Stimulated activated memory B cell treated with anti-CD40 and anti-IgM and Interleukin-4, amounts not matched to agents 10 μg/mL and 1 μg/mL and 100 μg/mL, for 72 hours (primary cell): ENCODE data around the gene ROS1.
"Not testable (repeated sequence)": the region's sequence is repeated elsewhere in the genome, so short reads cannot be mapped to it uniquely, and the experiment has no call there.

Experiments used
- ATAC-seq: fragments of 150-1000 bp; cut with Tn5 transposase; 2 replicates; pipeline ENCODE4 v1.10.0; 2021
- H3K27ac Mint-ChIP-seq: one replicate; pipeline ENCODE4 v1.8.0; 2022; ENCODE audit warnings: mild to moderate bottlenecking, mixed read lengths
- H3K27me3 Mint-ChIP-seq: one replicate; pipeline ENCODE4 v1.8.0; 2022; ENCODE audit warnings: mixed read lengths
- H3K36me3 Mint-ChIP-seq: one replicate; pipeline ENCODE4 v1.8.0; 2022; ENCODE audit warnings: mixed read lengths
- H3K4me1 Mint-ChIP-seq: one replicate; pipeline ENCODE4 v1.8.0; 2022; ENCODE audit warnings: mixed read lengths
- H3K4me3 Mint-ChIP-seq: one replicate; pipeline ENCODE4 v1.8.0; 2022; ENCODE audit warnings: mild to moderate bottlenecking, moderate library complexity, mixed read lengths
- H3K9me3 Mint-ChIP-seq: one replicate; pipeline ENCODE4 v1.8.0; 2022; ENCODE audit warnings: mixed read lengths

The ROS1 gene

GRCh38 chr6:117425431-117426153 is at the start of gene ROS1:
Gene ROS1 (minus strand): TSS chr6:117425942. CDS start chr6:117425656, 286 bp downstream.
- no peaks in the 10 kb centered on the region for H3K9me3 Mint-ChIP-seq
- H3K27ac Mint-ChIP-seq: no peak within 1 kb of the TSS
- H3K4me3 Mint-ChIP-seq: no peak within 1 kb of the TSS
- no peaks in the 10 kb centered on the region for H3K4me1 Mint-ChIP-seq
- ATAC-seq: no peak
- no peaks in the 10 kb centered on the region for H3K36me3 Mint-ChIP-seq
- H3K27me3 Mint-ChIP-seq: peaks cover 14% of the 10 kb centered on the region

- ATAC-seq: no peak
- Mint-ChIP-seq H3K36me3 (no peaks in the 10 kb centered on the region), H3K9me3 (no peaks in the 10 kb centered on the region), H3K27me3 (peaks cover 20% of the 10 kb centered on the region), H3K4me1 (no peaks in the 10 kb centered on the region), H3K27ac (no peak overlapping the region), H3K4me3 (no peak overlapping the region)
Measured at GRCh38 chr6:117473401-117473800, 47.7 kb upstream of the ROS1 start.

GRCh38 chr6:117472667-117473066 is 46.9 kb upstream of the ROS1 start:
- Mint-ChIP-seq H3K4me3 (no peak overlapping the region), H3K27ac (no peak overlapping the region), H3K9me3 (no peaks in the 10 kb centered on the region), H3K36me3 (no peaks in the 10 kb centered on the region), H3K4me1 (no peaks in the 10 kb centered on the region), H3K27me3 (peaks cover 25% of the 10 kb centered on the region)
- ATAC-seq: no peak

GRCh38 chr6:117469791-117470190 is 44.0 kb upstream of the ROS1 start:
- no peak for ATAC-seq
- Mint-ChIP-seq H3K4me1 (no peaks in the 10 kb centered on the region), H3K9me3 (no peaks in the 10 kb centered on the region), H3K4me3 (no peak overlapping the region), H3K27me3 (peaks cover 35% of the 10 kb centered on the region), H3K27ac (no peak overlapping the region), H3K36me3 (no peaks in the 10 kb centered on the region)

DNA sequence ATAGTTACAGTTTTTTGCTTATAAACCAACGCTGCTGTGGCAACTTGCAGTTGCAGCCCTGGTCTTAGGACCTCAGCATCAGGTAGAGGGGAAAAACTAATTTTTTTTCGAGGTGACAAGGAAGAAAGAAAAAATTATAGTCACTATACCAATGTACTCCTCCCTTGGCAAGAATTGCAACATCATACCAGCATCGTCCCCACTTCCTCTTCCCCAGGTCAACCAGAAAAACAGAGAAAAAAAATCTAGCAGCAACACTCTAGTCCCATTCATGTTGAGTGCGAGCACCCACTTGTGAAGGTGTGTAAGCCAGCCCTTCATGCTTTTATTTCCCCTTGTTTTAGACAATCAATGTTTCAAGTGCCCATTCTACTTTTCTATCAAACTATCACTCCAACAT is 43.6 kb upstream of the ROS1 start:
- ATAC-seq: no peak
- Mint-ChIP-seq H3K9me3 (no peaks in the 10 kb centered on the region), H3K36me3 (no peaks in the 10 kb centered on the region), H3K4me3 (no peak overlapping the region), H3K27me3 (peaks cover 35% of the 10 kb centered on the region), H3K4me1 (no peaks in the 10 kb centered on the region), H3K27ac (no peak overlapping the region)

GRCh38 chr6:117468527-117468926 is 42.8 kb upstream of the ROS1 start:
- peaks cover 37% of the 10 kb centered on the region for H3K27me3 Mint-ChIP-seq
- not testable (repeated sequence) for H3K9me3 Mint-ChIP-seq, ATAC-seq, H3K36me3 Mint-ChIP-seq, H3K4me3 Mint-ChIP-seq, H3K4me1 Mint-ChIP-seq, H3K27ac Mint-ChIP-seq

DNA sequence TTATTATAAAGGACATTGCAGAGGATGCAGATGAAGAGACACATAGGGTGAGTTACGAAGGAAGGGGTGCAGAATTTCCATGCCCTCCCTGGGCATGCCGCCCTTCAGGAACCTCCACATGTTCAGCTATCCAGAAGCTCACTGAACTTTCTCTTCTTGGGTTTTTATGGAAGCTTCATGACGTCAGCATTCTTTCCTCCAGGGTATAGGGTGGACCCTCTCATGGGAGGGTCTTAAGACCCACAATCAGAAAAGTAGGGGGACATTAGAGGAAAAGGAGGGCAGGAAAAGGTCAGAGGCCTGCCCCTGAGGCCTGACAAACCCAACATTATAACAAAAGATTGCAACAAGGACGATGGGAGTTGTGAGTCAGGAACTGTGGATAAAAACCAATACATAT is 42.1 kb upstream of the ROS1 start:
- ATAC-seq: no peak
- no peaks in the 10 kb centered on the region for H3K9me3 Mint-ChIP-seq
- H3K27ac Mint-ChIP-seq: no peak overlapping the region
- no peak overlapping the region for H3K4me3 Mint-ChIP-seq
- H3K4me1 Mint-ChIP-seq: no peaks in the 10 kb centered on the region
- no peaks in the 10 kb centered on the region for H3K36me3 Mint-ChIP-seq
- peaks cover 40% of the 10 kb centered on the region for H3K27me3 Mint-ChIP-seq

GRCh38 chr6:117465691-117466090 is 39.9 kb upstream of the ROS1 start:
- no peaks in the 10 kb centered on the region for H3K36me3 Mint-ChIP-seq
- no peak overlapping the region for H3K27ac Mint-ChIP-seq
- no peaks in the 10 kb centered on the region for H3K9me3 Mint-ChIP-seq
- H3K27me3 Mint-ChIP-seq: peaks cover 33% of the 10 kb centered on the region
- H3K4me3 Mint-ChIP-seq: no peak overlapping the region
- no peak for ATAC-seq
- H3K4me1 Mint-ChIP-seq: no peaks in the 10 kb centered on the region

GRCh38 chr6:117464700-117465099 is 39.0 kb upstream of the ROS1 start:
- Mint-ChIP-seq H3K9me3 (no peaks in the 10 kb centered on the region), H3K4me1 (no peaks in the 10 kb centered on the region), H3K27ac (no peak overlapping the region), H3K36me3 (no peaks in the 10 kb centered on the region), H3K4me3 (no peak overlapping the region), H3K27me3 (peaks cover 37% of the 10 kb centered on the region)
- ATAC-seq: no peak

DNA sequence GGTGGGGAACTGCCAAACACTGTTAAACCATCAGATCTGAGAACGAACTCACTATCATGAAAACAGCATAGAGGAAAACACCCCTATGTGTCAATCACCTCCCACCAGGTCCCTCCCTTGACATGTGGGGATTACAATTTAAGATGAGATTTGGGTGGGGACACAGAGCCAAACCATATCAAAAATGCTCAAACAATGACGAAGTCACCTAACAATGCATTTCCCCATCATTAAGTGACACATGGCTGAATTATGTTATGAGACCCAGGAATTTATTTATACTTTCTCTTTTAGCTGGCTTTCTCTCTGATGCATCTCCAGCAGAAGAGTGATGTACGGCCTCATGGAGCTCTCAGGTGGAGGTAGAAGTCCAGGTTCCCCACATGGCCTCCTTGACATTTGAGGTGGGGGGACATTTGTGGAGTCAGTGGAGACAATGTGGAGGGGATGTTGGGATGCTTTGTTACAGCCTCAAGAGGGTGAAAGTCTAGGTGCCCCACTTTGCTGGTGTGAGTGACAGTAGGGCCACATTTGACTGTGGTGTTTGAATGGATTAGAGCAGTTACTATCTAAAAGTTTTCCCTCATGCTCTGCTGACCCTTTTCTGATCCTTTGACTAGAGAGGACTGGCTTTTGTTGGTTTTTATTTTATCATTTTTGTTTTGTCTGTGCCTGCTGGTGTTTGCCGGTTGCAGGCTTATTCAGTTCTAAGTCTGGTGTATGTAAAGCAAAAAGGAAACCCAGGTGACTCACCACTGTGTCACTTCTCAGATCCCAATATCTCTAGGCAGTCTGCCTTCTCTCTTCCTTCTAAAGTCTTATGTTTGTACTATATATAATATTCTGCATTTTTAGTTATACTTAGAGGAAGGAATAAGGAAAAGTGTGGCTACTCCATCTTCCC is 38.3 kb upstream of the ROS1 start:
- H3K27me3 Mint-ChIP-seq: peaks cover 37% of the 10 kb centered on the region
- H3K36me3 Mint-ChIP-seq: no peaks in the 10 kb centered on the region
- H3K4me1 Mint-ChIP-seq: no peaks in the 10 kb centered on the region
- no peak for ATAC-seq
- no peak overlapping the region for H3K27ac Mint-ChIP-seq
- H3K9me3 Mint-ChIP-seq: no peaks in the 10 kb centered on the region
- H3K4me3 Mint-ChIP-seq: no peak overlapping the region

GRCh38 chr6:117459204-117459944 is 33.6 kb upstream of the ROS1 start:
- H3K36me3 Mint-ChIP-seq: no peaks in the 10 kb centered on the region
- H3K4me3 Mint-ChIP-seq: no peak overlapping the region
- no peak for ATAC-seq
- H3K9me3 Mint-ChIP-seq: no peaks in the 10 kb centered on the region
- peaks cover 23% of the 10 kb centered on the region for H3K27me3 Mint-ChIP-seq
- H3K4me1 Mint-ChIP-seq: no peaks in the 10 kb centered on the region
- H3K27ac Mint-ChIP-seq: no peak overlapping the region

- Mint-ChIP-seq H3K9me3 (no peaks in the 10 kb centered on the region), H3K4me1 (no peaks in the 10 kb centered on the region), H3K4me3 (no peak overlapping the region), H3K36me3 (no peaks in the 10 kb centered on the region), H3K27me3 (peaks cover 9% of the 10 kb centered on the region), H3K27ac (no peak overlapping the region)
- no peak for ATAC-seq
Measured at GRCh38 chr6:117456998-117457397, 31.3 kb upstream of the ROS1 start.

DNA sequence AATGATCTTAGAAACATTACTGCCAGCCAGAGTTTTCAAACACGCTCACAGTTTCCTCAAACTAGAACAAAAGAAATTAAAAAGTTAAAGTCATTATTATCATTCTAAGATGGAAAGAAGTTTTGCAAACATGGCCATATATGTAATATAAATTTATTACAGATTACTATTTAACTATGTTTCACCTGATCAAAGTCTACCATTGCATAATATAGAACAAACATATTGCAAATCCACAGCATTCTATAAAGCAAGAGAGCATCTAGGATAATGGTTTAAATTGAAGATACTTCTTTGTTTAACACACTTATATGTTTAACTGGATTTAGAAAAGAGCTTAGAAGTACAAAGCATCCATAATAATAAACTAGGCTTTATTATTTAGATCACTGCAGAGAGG is 30.5 kb upstream of the ROS1 start:
- Mint-ChIP-seq H3K27ac (no peak overlapping the region), H3K36me3 (no peaks in the 10 kb centered on the region), H3K27me3 (peaks cover 9% of the 10 kb centered on the region), H3K9me3 (no peaks in the 10 kb centered on the region), H3K4me3 (no peak overlapping the region), H3K4me1 (no peaks in the 10 kb centered on the region)
- no peak for ATAC-seq

GRCh38 chr6:117451671-117452070 is 25.9 kb upstream of the ROS1 start:
- Mint-ChIP-seq H3K4me3 (no peak overlapping the region), H3K27ac (no peak overlapping the region), H3K9me3 (no peaks in the 10 kb centered on the region), H3K4me1 (no peaks in the 10 kb centered on the region), H3K27me3 (peaks cover 23% of the 10 kb centered on the region), H3K36me3 (no peaks in the 10 kb centered on the region)
- ATAC-seq: no peak
